Stomach (tissue), 4 donors: ENCODE results near the gene NUDT1.
A peak's percentile ranks its signal among the peaks of the same experiment; 100 is the strongest.

Experiments
- POLR2A ChIP-seq, 4 donors: fragments of 450-650 bp; IDR thresholded peaks; one replicate each; pipeline ENCODE4 v1.6.1; 2016; ENCODE audit warnings: antibody characterized with exemption in 4 of 4, control low read depth in 2 of 4, mild to moderate bottlenecking in 1 of 4, moderate library complexity in 1 of 4
- TF ChIP-seq, protein P1 (sequence below), 7 experiments: fragments of 450-650 bp in 4 of 7; fragments of 200-600 bp in 3 of 7; sonication (generic) in 3 of 7; IDR thresholded peaks; one replicate each; pipeline ENCODE4 v1.5.1; 2016 to 2019; ENCODE audit warnings: antibody characterized with exemption in 7 of 7, control low read depth in 2 of 7, mild to moderate bottlenecking in 1 of 7

DNA sequence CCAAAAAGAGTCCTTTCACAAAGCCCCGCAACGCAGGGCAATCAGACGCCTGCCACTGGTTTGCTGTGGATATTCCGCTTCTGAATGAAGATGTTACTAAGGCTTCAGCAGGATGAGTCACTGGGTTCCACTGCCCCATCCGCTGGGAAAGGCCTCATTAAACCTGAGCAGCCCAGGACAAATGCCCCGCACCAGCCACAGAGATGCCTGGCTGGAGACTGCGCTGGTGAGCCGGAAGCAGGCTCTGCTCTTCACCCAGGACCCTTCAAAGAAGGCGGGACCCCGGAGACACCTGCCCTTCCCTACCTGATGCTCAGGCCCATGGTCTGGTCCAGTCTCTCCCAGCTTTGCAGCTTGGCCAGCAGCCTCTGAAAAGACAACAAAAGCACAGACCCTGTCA is 29.1 kb upstream of the NUDT1 start:
- TF ChIP-seq, protein P1, sequence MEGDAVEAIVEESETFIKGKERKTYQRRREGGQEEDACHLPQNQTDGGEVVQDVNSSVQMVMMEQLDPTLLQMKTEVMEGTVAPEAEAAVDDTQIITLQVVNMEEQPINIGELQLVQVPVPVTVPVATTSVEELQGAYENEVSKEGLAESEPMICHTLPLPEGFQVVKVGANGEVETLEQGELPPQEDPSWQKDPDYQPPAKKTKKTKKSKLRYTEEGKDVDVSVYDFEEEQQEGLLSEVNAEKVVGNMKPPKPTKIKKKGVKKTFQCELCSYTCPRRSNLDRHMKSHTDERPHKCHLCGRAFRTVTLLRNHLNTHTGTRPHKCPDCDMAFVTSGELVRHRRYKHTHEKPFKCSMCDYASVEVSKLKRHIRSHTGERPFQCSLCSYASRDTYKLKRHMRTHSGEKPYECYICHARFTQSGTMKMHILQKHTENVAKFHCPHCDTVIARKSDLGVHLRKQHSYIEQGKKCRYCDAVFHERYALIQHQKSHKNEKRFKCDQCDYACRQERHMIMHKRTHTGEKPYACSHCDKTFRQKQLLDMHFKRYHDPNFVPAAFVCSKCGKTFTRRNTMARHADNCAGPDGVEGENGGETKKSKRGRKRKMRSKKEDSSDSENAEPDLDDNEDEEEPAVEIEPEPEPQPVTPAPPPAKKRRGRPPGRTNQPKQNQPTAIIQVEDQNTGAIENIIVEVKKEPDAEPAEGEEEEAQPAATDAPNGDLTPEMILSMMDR (IDR thresholded peaks at IDR 0.05), result peak in 1 of 7 experiments; percentile 7
- no peak for TF ChIP-seq POLR2A (IDR thresholded peaks at IDR 0.05)
